ENCODE results near the gene DHX30. TPM values are rescaled to one million over a fixed set of nuclear protein-coding genes. Genes with fewer than 3 reads are reported as not detected.

The DHX30 gene
- total RNA-seq, 1 donor from 2014 or later, result 50.0 TPM

GRCh38 chr3:47836986-47837385 is 34.0 kb downstream of the DHX30 start:
- Histone ChIP-seq H3K9me3 (ENCODE audit: insufficient read depth, low read depth, low read length) (no peaks in the 10 kb centered on the region), H2AFZ (ENCODE audit: low read depth, low read length) (no peak overlapping the region), H3K4me2 (ENCODE audit: low read length) (no peak overlapping the region), H3K36me3 (ENCODE audit: insufficient read depth, low read length) (peaks cover 36% of the 10 kb centered on the region), H4K20me1 (ENCODE audit: insufficient read depth, low read length) (peaks cover 57% of the 10 kb centered on the region), H3K27me3 (ENCODE audit: insufficient read depth, low read length) (no peaks in the 10 kb centered on the region), H3K9ac (ENCODE audit: low read length) (no peak overlapping the region), H3K79me2 (ENCODE audit: insufficient read depth, low read length) (peaks cover 20% of the 10 kb centered on the region), H3K27ac (ENCODE audit: low read depth, low read length) (no peak overlapping the region), H3K4me3 (ENCODE audit: insufficient read depth, low read depth, low read length) (no peak overlapping the region), H3K4me1 (ENCODE audit: insufficient read depth, low read length) (no peaks in the 10 kb centered on the region)
- H3K4me3 Mint-ChIP-seq (ENCODE audit: unreplicated experiment), result no peak overlapping the region
- no peak overlapping the region for H3K27ac Mint-ChIP-seq (ENCODE audit: unreplicated experiment)
- H3K36me3 Mint-ChIP-seq (ENCODE audit: low read depth, unreplicated experiment), result peaks cover 22% of the 10 kb centered on the region
- TF ChIP-seq EZH2 (IDR thresholded peaks at IDR 0.05; ENCODE audit: insufficient read depth, low read length), result no peak
- TF ChIP-seq CTCF (IDR thresholded peaks at IDR 0.05; ENCODE audit: insufficient read depth, low read depth, low read length), result no peak
- H3K9me3 Mint-ChIP-seq (ENCODE audit: unreplicated experiment), result no peaks in the 10 kb centered on the region
- H3K27me3 Mint-ChIP-seq (ENCODE audit: low read depth, unreplicated experiment), result no peaks in the 10 kb centered on the region
- H3K4me1 Mint-ChIP-seq (ENCODE audit: low read depth, unreplicated experiment), result no peaks in the 10 kb centered on the region
- FAIRE-seq (no peak), DNase-seq (ENCODE audit: low read depth) (no peak)

- Histone ChIP-seq H3K36me3 (ENCODE audit: insufficient read depth, low read length) (peaks cover 43% of the 10 kb centered on the region), H3K4me2 (ENCODE audit: low read length) (no peak overlapping the region), H3K4me1 (ENCODE audit: insufficient read depth, low read length) (no peaks in the 10 kb centered on the region), H2AFZ (ENCODE audit: low read depth, low read length) (no peak overlapping the region), H3K27me3 (ENCODE audit: insufficient read depth, low read length) (no peaks in the 10 kb centered on the region), H3K4me3 (ENCODE audit: insufficient read depth, low read depth, low read length) (no peak overlapping the region), H3K9ac (ENCODE audit: low read length) (no peak overlapping the region), H3K79me2 (ENCODE audit: insufficient read depth, low read length) (peaks cover 23% of the 10 kb centered on the region), H3K27ac (ENCODE audit: low read depth, low read length) (no peak overlapping the region), H3K9me3 (ENCODE audit: insufficient read depth, low read depth, low read length) (no peaks in the 10 kb centered on the region), H4K20me1 (ENCODE audit: insufficient read depth, low read length) (peaks cover 67% of the 10 kb centered on the region)
- Mint-ChIP-seq H3K27ac (ENCODE audit: unreplicated experiment) (no peak overlapping the region), H3K9me3 (ENCODE audit: unreplicated experiment) (no peaks in the 10 kb centered on the region), H3K4me3 (ENCODE audit: unreplicated experiment) (no peak overlapping the region), H3K4me1 (ENCODE audit: low read depth, unreplicated experiment) (no peaks in the 10 kb centered on the region), H3K36me3 (ENCODE audit: low read depth, unreplicated experiment) (peaks cover 24% of the 10 kb centered on the region), H3K27me3 (ENCODE audit: low read depth, unreplicated experiment) (no peaks in the 10 kb centered on the region)
- FAIRE-seq (no peak), DNase-seq (ENCODE audit: low read depth) (no peak)
- TF ChIP-seq CTCF (IDR thresholded peaks at IDR 0.05; ENCODE audit: insufficient read depth, low read depth, low read length), result no peak
- TF ChIP-seq EZH2 (IDR thresholded peaks at IDR 0.05; ENCODE audit: insufficient read depth, low read length), result no peak
Observed at GRCh38 chr3:47838503-47838902, 35.6 kb downstream of the DHX30 start.

- Mint-ChIP-seq H3K36me3 (ENCODE audit: low read depth, unreplicated experiment) (peaks cover 22% of the 10 kb centered on the region), H3K4me1 (ENCODE audit: low read depth, unreplicated experiment) (no peaks in the 10 kb centered on the region), H3K27ac (ENCODE audit: unreplicated experiment) (no peak overlapping the region), H3K9me3 (ENCODE audit: unreplicated experiment) (no peaks in the 10 kb centered on the region), H3K4me3 (ENCODE audit: unreplicated experiment) (no peak overlapping the region), H3K27me3 (ENCODE audit: low read depth, unreplicated experiment) (no peaks in the 10 kb centered on the region)
- Histone ChIP-seq H3K9me3 (ENCODE audit: insufficient read depth, low read depth, low read length) (no peaks in the 10 kb centered on the region), H3K79me2 (ENCODE audit: insufficient read depth, low read length) (peaks cover 28% of the 10 kb centered on the region), H4K20me1 (ENCODE audit: insufficient read depth, low read length) (peaks cover 76% of the 10 kb centered on the region), H3K36me3 (ENCODE audit: insufficient read depth, low read length) (peaks cover 52% of the 10 kb centered on the region), H3K4me1 (ENCODE audit: insufficient read depth, low read length) (no peaks in the 10 kb centered on the region), H3K27me3 (ENCODE audit: insufficient read depth, low read length) (no peaks in the 10 kb centered on the region), H3K4me3 (ENCODE audit: insufficient read depth, low read depth, low read length) (no peak overlapping the region), H3K27ac (ENCODE audit: low read depth, low read length) (no peak overlapping the region), H3K9ac (ENCODE audit: low read length) (no peak overlapping the region), H2AFZ (ENCODE audit: low read depth, low read length) (no peak overlapping the region), H3K4me2 (ENCODE audit: low read length) (no peak overlapping the region)
- DNase-seq (ENCODE audit: low read depth) (no peak), FAIRE-seq (no peak)
- no peak for TF ChIP-seq EZH2 (IDR thresholded peaks at IDR 0.05; ENCODE audit: insufficient read depth, low read length)
- no peak for TF ChIP-seq CTCF (IDR thresholded peaks at IDR 0.05; ENCODE audit: insufficient read depth, low read depth, low read length)
Observed at GRCh38 chr3:47841786-47842349, 38.9 kb downstream of the DHX30 start.

All from astrocyte (in vitro differentiated cells and primary cell).